Left lung (tissue), 10 donors: ENCODE results near the gene WLS. TPM values are rescaled to one million over a fixed set of nuclear protein-coding genes. Genes with fewer than 3 reads are reported as not detected.
"Not testable (repeated sequence)": the region's sequence is repeated elsewhere in the genome, so short reads cannot be mapped to it uniquely, and the experiment has no call there.

Experiments
- ATAC-seq: fragments of 200-7000 bp; cut with Tn5 transposase; one replicate; pipeline ENCODE4 v1.9.1; 2020; ENCODE audit warnings: moderate library complexity
- DNase-seq, 4 donors: peaks; one replicate each; pipeline ENCODE4 v3.0.0-alpha.2; 2013 to 2020
- H3K27ac ChIP-seq, 2 donors: fragments of 200-600 bp; sonication (generic) in 1 of 2; one replicate each; pipeline versions ENCODE4 v1.5.0 to v1.8.0; 2020 to 2021
- H3K27me3 ChIP-seq, 2 donors: fragments of 200-600 bp; sonication (generic) in 1 of 2; one replicate each; pipeline versions ENCODE4 v1.5.0 to v1.8.0; 2020 to 2021
- H3K36me3 ChIP-seq, 2 donors: fragments of 200-600 bp; sonication (generic) in 1 of 2; one replicate each; pipeline versions ENCODE4 v1.5.0 to v1.8.0; 2020 to 2021
- H3K4me1 ChIP-seq, 2 donors: fragments of 200-600 bp; one replicate each; pipeline ENCODE4 v1.8.0; 2021
- H3K4me3 ChIP-seq, 2 donors: fragments of 200-600 bp; sonication (generic) in 1 of 2; one replicate each; pipeline versions ENCODE4 v1.5.0 to v1.8.0; 2020 to 2021; ENCODE audit warnings: mild to moderate bottlenecking in 1 of 2
- H3K9me3 ChIP-seq, 2 donors: fragments of 200-600 bp; sonication (generic) in 1 of 2; one replicate each; pipeline versions ENCODE4 v1.5.0 to v1.8.0; 2020 to 2021
- intact Hi-C, 2 donors: fragments of 100-400 bp; cut with DNase I; formaldehyde crosslinking; loops; one replicate each; pipeline versions ENCODE4 v1.11.2 to v1.14.2; 2022
- polyA plus RNA-seq, 6 donors: library from polyadenylated mRNA; unstranded; fragments of 120-200 nt; gene quantifications; one replicate each; pipeline ENCODE4 v1.2.1, GENCODE V29; 2013; ENCODE audit not compliant: insufficient read length in 6 of 6
- total RNA-seq, 2 donors: library from RNA; stranded (reverse); fragmentation: NEBNext Ultra II Directional; extraction: Animal tissue kit (Norgen Biotek cat#: 25700); gene quantifications; one replicate each; pipeline ENCODE4 v1.2.1, GENCODE V29; 2021
- TF ChIP-seq, protein P1 (sequence below), 2 donors: fragments of 200-600 bp; sonication (generic) in 1 of 2; IDR thresholded peaks; one replicate each; pipeline versions ENCODE4 v1.5.0 to v1.8.0; 2021; ENCODE audit warnings: antibody characterized with exemption in 2 of 2
- donor health status: DM: no; HTN: yes; CAD: no.
- donor health status: DM: no; HTN: no; CAD: no.

The WLS gene
- total and polyA plus RNA-seq, 8 donors = 85.7 to 176 (median 137) TPM

DNA sequence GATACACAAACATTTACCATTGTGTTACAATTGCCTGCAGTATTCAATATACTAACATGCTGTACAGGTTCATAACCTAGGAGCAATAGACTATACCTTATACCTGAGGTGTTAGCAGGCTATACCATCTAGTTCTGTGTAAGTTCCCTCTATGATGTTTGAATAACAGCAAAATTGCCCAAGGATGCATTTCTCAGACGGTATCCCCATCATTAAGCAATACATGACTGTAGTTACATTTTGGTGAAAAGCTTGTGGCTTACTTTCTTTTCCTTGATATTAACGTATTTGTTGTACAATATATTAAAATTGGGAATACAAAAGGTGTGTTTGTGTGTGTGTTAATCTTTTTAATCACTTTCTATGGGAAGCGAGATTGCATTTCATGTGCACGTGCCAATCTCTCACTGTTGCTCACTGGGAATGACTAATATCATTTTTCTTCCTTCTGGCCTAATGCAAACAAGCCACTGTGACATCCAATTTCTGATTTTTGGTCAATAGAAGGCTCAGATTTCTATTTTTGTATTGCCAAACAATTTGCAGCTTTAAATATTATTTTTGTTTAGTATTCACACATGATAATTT, 36.7 kb upstream of the WLS start:
- Histone ChIP-seq H3K36me3 (no peaks in the 10 kb centered on the region), H3K27me3 (no peaks in the 10 kb centered on the region), H3K4me1 (peaks cover 0 to 16% of the 10 kb centered on the region in 2 donors), H3K4me3 (no peak overlapping the region), H3K27ac (no peak overlapping the region), H3K9me3 (no peaks in the 10 kb centered on the region)
- intact Hi-C loops = no loop called here
- DNase-seq = no peak
- TF ChIP-seq, protein P1, sequence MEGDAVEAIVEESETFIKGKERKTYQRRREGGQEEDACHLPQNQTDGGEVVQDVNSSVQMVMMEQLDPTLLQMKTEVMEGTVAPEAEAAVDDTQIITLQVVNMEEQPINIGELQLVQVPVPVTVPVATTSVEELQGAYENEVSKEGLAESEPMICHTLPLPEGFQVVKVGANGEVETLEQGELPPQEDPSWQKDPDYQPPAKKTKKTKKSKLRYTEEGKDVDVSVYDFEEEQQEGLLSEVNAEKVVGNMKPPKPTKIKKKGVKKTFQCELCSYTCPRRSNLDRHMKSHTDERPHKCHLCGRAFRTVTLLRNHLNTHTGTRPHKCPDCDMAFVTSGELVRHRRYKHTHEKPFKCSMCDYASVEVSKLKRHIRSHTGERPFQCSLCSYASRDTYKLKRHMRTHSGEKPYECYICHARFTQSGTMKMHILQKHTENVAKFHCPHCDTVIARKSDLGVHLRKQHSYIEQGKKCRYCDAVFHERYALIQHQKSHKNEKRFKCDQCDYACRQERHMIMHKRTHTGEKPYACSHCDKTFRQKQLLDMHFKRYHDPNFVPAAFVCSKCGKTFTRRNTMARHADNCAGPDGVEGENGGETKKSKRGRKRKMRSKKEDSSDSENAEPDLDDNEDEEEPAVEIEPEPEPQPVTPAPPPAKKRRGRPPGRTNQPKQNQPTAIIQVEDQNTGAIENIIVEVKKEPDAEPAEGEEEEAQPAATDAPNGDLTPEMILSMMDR (IDR thresholded peaks at IDR 0.05) = no peak
- ATAC-seq = no peak

DNA sequence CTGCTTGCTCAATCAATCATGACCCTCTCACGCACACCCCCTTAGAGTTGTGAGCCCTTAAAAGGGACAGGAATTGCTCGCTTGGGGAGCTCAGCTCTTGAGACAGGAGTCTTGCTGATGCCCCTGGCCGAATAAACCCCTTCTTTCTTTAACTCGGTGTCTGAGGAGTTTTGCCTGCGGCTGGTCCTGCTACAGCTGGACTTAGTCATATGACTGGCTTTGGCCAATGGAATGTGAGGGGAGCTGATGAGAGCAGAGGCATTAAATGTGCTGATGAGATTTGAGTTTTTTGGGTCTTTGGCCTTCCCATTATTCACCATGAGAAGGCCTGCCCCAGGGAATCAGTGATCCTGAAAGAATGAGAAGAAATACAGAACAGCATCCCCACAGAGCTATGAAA, 24.5 kb upstream of the WLS start:
- H3K36me3 ChIP-seq, H3K4me3 ChIP-seq, ATAC-seq, H3K9me3 ChIP-seq, DNase-seq, intact Hi-C loops, H3K27me3 ChIP-seq, H3K27ac ChIP-seq: not testable (repeated sequence)
- H3K4me1 ChIP-seq = peaks cover 0 to 12% of the 10 kb centered on the region in 2 donors

DNA sequence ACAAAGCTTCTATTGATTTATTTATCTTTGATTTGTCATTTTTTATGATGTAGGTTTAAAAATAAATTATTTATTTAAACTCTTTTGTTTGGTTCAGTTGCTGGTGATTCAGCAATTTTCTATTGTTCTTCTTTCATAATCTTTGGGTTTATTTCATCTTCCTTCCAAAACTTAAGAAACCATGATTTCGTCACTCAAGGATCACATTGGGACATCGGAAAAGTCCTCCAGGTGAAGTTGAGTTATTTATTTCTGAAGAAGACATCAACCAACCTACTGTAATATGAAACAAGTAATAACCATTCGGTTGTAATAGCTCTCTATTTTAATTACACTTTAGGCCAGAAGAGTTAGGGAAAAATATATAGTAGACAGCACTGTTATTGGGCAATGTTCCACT, 23.0 kb upstream of the WLS start:
- Histone ChIP-seq H3K27me3 (no peaks in the 10 kb centered on the region), H3K4me1 (peaks cover 0 to 12% of the 10 kb centered on the region in 2 donors), H3K27ac (peak overlapping the region in 1 of 2 donors; percentile 30), H3K9me3 (no peaks in the 10 kb centered on the region), H3K4me3 (no peak overlapping the region), H3K36me3 (no peaks in the 10 kb centered on the region)
- no peak for ATAC-seq
- intact Hi-C loops = no loop called here
- DNase-seq = no peak
- TF ChIP-seq, protein P1 (IDR thresholded peaks at IDR 0.05) = no peak

DNA sequence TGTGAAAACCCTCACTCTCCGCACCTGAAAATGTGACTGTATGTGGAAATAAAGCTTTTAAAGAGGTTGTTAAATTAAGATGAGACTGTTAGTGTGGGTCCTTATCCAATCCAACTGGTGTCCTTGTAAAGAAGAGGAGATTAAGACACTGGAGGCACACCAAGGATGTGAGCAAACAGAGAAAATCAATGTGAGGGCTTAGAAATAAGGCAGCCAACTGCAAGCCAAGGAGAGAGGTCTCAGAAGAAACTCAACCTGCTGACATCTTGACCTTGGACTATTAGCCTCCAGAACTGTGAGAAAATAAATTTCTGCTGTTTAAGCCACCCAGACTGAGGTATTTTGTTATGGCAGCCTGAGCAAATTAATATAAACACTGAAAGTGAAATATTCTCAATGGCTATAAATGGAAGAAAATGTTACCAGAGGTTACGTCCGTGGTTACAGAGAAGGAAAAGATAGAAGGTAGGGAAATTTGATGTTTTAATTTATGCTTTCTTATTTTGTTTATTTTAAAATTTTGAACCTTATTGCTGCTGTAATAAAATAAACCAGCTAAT, 22.4 kb upstream of the WLS start:
- Histone ChIP-seq H3K4me1 (peaks cover 0 to 12% of the 10 kb centered on the region in 2 donors), H3K9me3 (no peaks in the 10 kb centered on the region), H3K36me3 (no peaks in the 10 kb centered on the region), H3K27ac (no peak overlapping the region), H3K4me3 (no peak overlapping the region), H3K27me3 (no peaks in the 10 kb centered on the region)
- no peak for DNase-seq
- intact Hi-C loops = no loop called here
- ATAC-seq = no peak
- TF ChIP-seq, protein P1 (IDR thresholded peaks at IDR 0.05) = no peak

DNA sequence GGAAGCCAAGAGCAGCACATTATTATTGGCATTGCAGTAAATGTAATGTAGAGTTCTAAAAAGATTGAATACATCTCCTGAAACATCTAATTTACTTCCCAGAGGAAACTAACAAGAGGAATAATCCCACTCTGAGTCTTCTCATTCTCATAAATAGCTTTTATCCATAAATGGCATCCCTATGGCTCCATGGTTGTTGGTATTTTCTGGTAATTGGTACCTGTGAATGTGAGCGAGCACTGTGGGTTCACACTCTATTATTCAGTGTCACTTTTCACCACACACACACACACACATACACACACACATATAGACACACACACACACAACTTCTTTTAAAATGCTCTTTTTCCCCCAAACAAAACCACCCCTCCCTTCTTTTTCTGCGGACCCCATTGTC, 4.7 kb upstream of the WLS start:
- no peak for ATAC-seq
- Histone ChIP-seq H3K27me3 (peaks cover 0 to 14% of the 10 kb centered on the region in 2 donors), H3K4me1 (peaks cover 0 to 5% of the 10 kb centered on the region in 2 donors), H3K9me3 (no peaks in the 10 kb centered on the region), H3K36me3 (no peaks in the 10 kb centered on the region), H3K4me3 (no peak overlapping the region), H3K27ac (no peak overlapping the region)
- no peak for DNase-seq
- intact Hi-C loops = no loop called here
- TF ChIP-seq, protein P1 (IDR thresholded peaks at IDR 0.05) = no peak

DNA sequence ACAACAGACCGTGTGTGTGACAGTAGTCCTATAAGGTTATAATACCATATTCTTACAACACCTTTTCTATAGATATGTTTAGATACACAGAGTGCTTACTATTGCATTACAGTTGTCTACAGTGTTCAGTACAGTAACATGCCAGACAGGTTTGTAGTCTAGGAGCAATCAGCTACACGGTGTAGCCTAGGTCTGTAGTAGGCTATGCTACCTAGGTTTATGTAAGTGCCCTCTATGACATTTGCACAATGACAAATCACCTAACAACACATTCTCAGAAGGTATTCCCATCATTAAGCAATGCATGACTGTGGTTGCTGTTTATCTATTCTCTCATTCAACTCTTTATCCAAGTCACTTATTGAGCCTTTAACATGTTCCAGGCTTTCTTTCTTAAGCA, 1.8 kb upstream of the WLS start:
- DNase-seq (no peak), ATAC-seq (no peak)
- Histone ChIP-seq H3K9me3 (no peaks in the 10 kb centered on the region), H3K36me3 (no peaks in the 10 kb centered on the region), H3K4me3 (no peak overlapping the region), H3K27me3 (peaks cover 0 to 26% of the 10 kb centered on the region in 2 donors), H3K27ac (no peak overlapping the region), H3K4me1 (peaks cover 11 to 22% of the 10 kb centered on the region in 2 donors)
- intact Hi-C loops = no loop called here
- TF ChIP-seq, protein P1 (IDR thresholded peaks at IDR 0.05) = no peak
